MM.1S (cell line): ENCODE data around the gene SLC39A6.

Experiments used
- EZH2 ChIP-seq: fragments of 300-600 bp; sonication (generic); optimal IDR thresholded peaks from 2 replicates; pipeline ENCODE3; 2017; ENCODE audit warnings: low read depth, mild to moderate bottlenecking, antibody characterized with exemption, low read length, mixed read lengths
- TF ChIP-seq, protein P1 (sequence below): fragments of 300-600 bp; sonication (generic); IDR thresholded peaks from 2 replicates; pipeline ENCODE4 v1.5.1; 2016; ENCODE audit warnings: antibody characterized with exemption, low read length, mixed read lengths

DNA sequence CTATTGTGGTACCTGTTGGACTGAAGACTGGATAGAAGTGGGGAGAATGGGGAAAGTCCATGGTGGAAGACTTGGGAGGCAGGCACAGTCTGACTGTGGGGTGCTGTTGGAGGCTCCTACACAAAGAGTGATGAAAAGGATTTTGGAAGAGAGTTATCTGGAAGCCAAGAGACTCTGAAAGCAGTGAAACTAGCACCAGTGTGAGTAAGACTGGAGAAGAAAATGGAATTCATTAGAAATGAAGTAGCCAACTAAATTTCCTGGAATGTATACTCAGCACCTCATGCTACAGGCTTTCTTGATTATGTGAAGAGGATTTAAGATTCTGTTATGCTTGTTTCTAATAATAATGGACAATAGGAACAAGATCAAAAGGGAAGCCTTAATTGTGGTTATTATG is 28.3 kb upstream of the SLC39A6 start:
- TF ChIP-seq, protein P1, sequence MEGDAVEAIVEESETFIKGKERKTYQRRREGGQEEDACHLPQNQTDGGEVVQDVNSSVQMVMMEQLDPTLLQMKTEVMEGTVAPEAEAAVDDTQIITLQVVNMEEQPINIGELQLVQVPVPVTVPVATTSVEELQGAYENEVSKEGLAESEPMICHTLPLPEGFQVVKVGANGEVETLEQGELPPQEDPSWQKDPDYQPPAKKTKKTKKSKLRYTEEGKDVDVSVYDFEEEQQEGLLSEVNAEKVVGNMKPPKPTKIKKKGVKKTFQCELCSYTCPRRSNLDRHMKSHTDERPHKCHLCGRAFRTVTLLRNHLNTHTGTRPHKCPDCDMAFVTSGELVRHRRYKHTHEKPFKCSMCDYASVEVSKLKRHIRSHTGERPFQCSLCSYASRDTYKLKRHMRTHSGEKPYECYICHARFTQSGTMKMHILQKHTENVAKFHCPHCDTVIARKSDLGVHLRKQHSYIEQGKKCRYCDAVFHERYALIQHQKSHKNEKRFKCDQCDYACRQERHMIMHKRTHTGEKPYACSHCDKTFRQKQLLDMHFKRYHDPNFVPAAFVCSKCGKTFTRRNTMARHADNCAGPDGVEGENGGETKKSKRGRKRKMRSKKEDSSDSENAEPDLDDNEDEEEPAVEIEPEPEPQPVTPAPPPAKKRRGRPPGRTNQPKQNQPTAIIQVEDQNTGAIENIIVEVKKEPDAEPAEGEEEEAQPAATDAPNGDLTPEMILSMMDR = no peak
- no peak for TF ChIP-seq EZH2
